ENCODE measurements around the gene HSFX4.
"Not testable (repeated sequence)": the region's sequence is repeated elsewhere in the genome, so short reads cannot be mapped to it uniquely, and the experiment has no call there.

HSFX4 gene

GRCh38 chrX:149938427-149938880 is 9.1 kb downstream of the HSFX4 start, which contains the start of gene EOLA2:
Gene EOLA2 (minus strand): TSS chrX:149938491. CDS start chrX:149933874, 4,617 bp downstream.
- peak; percentile 83 for DNase-seq

GRCh38 chrX:149938881-149939654 is 9.7 kb downstream of the HSFX4 start:
- DNase-seq, result peak; percentile 90

DNA sequence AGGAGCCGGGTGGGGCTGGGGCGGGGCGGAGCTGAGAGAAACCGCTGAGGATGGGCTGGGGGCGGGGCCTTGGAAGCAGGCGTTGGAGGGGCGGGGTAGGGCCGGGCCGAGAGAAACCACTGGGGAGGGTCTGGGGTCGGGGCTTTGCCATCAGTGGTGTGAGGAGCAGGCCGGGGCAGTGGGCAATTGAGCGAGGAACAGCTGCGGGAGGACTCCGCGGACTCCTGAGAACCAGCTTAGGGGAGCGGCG is 10.2 kb downstream of the HSFX4 start:
- DNase-seq, result no peak

- DNase-seq, result peak; percentile 78
Measured at GRCh38 chrX:149939905-149940673, 10.7 kb downstream of the HSFX4 start.

GRCh38 chrX:149940674-149941024 is 11.3 kb downstream of the HSFX4 start:
- DNase-seq, result not testable (repeated sequence)

- DNase-seq, result not testable (repeated sequence)
Measured at GRCh38 chrX:149945087-149945670, 15.8 kb downstream of the HSFX4 start.

GRCh38 chrX:149945820-149946219 is 16.4 kb downstream of the HSFX4 start:
- DNase-seq, result not testable (repeated sequence)

DNA sequence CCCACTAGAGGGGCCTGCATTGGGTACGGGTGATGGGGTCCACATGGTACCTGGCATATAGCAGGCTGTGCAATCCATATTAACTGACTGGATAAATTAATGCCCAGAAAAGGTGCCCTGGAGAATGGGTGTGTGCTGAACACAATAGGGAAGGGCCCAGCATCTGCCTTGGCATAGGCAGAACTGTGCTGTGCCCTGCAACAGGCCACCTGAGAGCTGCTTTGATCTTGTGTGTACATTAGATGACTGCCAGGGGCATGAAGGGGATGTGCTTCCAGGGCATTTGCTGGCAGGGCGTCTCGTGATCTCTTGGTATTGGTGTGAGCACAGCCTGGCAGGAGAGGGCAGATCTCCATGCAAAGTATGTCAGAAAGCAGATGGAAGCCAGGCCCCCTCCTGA is 17.6 kb downstream of the HSFX4 start:
- not testable (repeated sequence) for DNase-seq

GRCh38 chrX:149948016-149948415 is 18.6 kb downstream of the HSFX4 start:
- no peak for DNase-seq

DNA sequence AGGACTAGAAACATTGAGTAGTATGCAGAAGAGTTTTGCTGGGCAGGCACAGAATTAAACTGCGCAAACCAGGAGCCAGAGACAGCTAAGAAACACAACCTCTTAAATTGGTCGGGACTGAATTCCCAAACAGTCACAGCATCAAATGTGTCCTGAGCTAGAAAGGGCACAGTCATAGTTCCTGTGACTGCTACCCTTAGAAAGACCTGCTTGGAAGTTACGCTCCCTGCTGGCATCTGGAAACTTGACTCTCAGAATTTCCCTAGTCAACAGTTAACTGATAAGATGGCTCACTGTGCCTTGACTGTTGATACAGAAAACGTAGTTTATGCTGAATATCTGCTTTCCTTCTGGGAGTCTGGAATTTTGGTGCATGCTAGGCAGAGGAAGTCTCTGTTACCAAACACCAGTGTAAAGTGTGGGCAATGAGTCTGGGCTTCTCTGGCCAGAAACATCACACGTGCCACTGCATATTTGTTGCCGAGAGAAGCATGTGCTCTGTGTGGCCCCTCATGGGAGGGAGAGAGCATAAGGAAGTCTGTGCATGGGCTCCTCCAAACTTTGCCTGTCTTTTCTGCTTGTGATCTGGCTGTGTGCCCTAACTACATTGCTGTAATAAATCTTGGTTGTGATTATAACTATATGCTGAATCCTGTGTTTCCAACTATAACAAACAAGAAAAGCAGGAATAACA is 20.5 kb downstream of the HSFX4 start:
- DNase-seq, result no peak

DNA sequence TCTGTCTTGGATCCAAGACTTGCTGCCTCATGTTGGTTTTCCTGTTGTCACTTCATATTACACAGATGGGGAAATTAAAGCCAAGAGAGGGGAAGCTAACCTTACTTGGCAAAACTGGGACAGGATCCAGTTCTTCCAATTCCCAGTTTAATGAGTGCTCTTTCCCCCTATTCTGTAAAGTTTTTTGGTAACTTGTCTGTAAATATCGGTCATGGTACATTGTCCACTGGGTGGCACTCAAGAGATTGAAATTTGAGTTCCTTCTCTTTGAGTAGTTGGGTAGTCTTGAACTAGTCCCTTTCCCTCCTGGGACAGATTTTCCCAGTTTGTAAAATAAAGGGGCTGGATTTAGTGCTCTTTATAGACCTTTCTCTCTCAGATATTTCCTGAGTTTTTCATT is 21.3 kb downstream of the HSFX4 start:
- DNase-seq, result no peak

DNA sequence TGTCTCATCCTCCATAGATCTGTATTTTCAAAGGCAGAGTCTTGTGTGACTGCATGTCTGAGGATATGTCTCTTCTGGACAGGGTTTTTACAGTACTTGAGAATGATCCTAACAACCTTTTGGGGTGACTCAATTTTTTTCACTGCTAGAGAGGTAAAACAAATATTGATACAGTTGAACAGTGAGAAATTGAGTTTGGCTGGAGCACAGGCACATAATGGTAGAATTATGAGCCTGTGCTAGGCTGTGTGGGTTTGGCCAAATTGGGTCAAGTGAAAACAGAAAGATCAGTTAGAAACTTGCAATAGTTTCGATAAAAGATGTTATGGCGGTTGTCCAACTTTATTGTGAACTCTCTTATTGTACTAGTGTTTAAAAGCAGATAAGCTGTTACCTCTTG is 32.2 kb downstream of the HSFX4 start:
- DNase-seq, result no peak

DNA sequence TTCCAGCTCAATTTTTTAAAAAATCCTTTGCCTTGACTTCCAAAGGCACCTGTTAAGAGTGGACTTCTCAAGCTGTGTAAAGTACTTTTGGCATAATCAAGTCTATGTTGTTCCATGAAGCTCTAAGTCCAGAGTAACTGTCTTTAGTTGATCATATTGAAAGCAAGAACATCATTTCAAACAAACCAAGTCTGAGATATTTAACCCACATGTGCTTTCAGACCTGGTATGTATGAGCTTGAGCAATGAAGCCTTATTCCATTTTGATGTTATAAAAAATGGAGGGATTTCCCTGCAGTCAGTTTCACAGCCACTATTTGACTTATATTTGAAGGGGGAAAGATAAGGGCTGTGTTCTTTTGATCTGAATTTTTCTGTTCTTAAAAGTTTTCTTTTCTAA is 32.6 kb downstream of the HSFX4 start:
- DNase-seq, result no peak

DNA sequence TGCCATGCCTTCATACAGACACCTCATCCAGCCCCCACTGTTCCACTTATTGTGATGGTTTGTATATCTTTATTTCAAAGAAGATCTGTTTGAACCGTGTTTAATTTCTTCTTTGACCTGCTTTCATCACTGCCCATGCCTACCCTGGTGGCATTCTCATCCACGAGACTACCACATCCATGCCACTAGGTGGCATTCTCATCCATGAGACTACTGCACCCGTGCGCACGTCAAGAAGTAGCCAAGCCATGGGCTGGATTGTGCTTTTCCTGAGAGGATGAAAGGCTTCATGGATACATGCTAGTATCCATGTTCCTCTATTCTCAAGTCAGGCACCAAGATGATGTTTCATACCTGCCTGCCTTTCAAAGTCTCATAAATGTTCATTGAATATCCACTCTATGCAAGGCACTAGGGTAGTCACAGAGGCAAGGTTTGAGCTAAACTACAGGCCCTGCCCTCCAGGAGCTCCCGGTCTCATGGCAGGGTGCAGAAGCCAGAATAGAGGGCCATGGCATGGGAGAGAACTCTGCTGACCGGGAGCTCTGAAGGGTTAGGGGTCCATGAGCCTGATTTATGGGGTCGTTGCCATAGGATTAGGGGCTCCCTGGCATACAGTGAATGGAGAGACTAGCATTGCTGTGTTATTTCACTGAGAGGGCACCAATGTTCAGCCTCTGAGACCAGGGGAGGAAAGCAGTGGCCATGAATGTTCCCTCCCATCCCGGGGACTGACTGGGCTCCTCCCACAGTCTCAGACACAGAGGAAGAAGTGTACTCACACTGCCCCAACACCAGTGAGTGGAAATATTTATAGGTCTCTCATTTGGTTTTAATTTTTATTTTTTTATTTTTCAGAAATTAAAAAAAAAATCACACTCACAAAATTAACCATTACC is 33.7 kb downstream of the HSFX4 start:
- no peak for DNase-seq

DNA sequence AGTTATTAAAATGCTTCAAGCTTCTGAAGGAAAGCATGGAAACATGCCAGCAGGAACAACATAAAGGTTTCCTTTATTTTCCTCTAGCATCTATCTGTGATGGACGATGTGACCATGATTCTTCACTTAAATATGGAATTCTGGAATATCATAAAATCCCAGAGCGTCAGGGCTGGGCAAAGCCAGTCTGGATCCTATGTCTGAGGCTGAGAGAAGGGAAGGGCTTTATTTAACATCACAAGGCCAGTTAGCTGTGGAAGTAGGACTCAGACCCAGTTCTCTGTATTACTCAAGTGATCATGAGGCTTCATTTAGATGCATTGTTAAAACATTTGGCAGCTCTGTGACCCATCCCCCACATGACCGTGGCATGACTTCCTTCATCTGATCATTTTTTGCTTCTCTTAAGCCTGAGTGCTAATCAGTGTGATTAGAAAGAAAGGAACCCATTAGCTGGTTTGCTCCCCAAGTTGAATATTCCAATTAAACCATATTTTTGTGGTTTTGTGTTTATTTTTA is 49.8 kb downstream of the HSFX4 start:
- DNase-seq, result no peak

Data from GOT3 (cell line).